ENCODE data around the gene KANSL1.

DNA sequence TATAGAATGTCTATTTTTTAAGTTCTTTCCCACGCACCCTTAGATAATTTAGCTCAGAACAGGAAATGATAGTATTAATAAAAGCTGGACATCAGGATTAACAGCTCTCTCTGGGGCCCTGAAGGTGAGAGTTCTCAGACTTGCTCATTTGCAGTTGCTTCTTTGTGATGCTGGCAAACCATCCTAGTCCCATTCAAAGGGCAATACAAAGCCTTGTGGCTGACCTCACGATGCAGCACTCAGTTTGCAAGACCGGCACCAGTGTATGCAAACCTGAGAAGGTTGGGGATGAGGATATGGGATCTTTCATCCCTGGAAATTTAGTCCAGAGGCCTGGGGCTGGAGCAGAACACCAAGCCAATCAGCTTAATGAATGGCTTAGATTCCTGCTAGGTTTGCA is 164.9 kb downstream of the KANSL1 start:
- TF ChIP-seq, protein P1, sequence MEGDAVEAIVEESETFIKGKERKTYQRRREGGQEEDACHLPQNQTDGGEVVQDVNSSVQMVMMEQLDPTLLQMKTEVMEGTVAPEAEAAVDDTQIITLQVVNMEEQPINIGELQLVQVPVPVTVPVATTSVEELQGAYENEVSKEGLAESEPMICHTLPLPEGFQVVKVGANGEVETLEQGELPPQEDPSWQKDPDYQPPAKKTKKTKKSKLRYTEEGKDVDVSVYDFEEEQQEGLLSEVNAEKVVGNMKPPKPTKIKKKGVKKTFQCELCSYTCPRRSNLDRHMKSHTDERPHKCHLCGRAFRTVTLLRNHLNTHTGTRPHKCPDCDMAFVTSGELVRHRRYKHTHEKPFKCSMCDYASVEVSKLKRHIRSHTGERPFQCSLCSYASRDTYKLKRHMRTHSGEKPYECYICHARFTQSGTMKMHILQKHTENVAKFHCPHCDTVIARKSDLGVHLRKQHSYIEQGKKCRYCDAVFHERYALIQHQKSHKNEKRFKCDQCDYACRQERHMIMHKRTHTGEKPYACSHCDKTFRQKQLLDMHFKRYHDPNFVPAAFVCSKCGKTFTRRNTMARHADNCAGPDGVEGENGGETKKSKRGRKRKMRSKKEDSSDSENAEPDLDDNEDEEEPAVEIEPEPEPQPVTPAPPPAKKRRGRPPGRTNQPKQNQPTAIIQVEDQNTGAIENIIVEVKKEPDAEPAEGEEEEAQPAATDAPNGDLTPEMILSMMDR (IDR thresholded peaks at IDR 0.05; ENCODE audit: low read length): no peak
- no peak for TF ChIP-seq EZH2phosphoT487 (IDR thresholded peaks at IDR 0.05; ENCODE audit: low read length)
- no peak for TF ChIP-seq EZH2 (optimal IDR thresholded peaks at IDR 0.05; ENCODE audit: low read depth, low read length)
